IMR-90 (cell line): Measurements from ENCODE around the gene KLHL3.

Experiments used
- CEBPB ChIP-seq: IDR thresholded peaks from 2 replicates; pipeline ENCODE4 v1.6.1; 2012; ENCODE audit warnings: low read depth, low read length, improper control_type of control experiment
- CHD1 ChIP-seq: IDR thresholded peaks from 2 replicates; pipeline ENCODE4 v1.6.1; 2012; ENCODE audit warnings: low read depth, low read length, improper control_type of control experiment
- ELK1 ChIP-seq: fragments of 150-350 bp; IDR thresholded peaks from 2 replicates; pipeline ENCODE4 v1.6.1; 2016; ENCODE audit warnings: low read depth, mild to moderate bottlenecking, low read length, moderate library complexity, borderline replicate concordance
- FOS ChIP-seq: fragments of 150-350 bp; IDR thresholded peaks from 2 replicates; pipeline ENCODE4 v1.6.1; 2016; ENCODE audit warnings: low read depth, low read length
- MAZ ChIP-seq: IDR thresholded peaks from 2 replicates; pipeline ENCODE4 v1.6.1; 2012; ENCODE audit warnings: low read depth, mild to moderate bottlenecking, low read length, improper control_type of control experiment, moderate library complexity, borderline replicate concordance
- MXI1 ChIP-seq: IDR thresholded peaks from 2 replicates; pipeline ENCODE4 v1.6.1; 2012; ENCODE audit warnings: low read depth, mild to moderate bottlenecking, low read length, moderate library complexity, borderline replicate concordance
- NFE2L2 ChIP-seq: fragments of 150-350 bp; IDR thresholded peaks from 2 replicates; pipeline ENCODE4 v1.6.1; 2016; ENCODE audit warnings: low read depth, mild to moderate bottlenecking, low read length
- POLR2A ChIP-seq: IDR thresholded peaks from 2 replicates; pipeline ENCODE4 v1.6.1; 2012; ENCODE audit warnings: mild to moderate bottlenecking, low read depth, low read length
- RAD21 ChIP-seq: IDR thresholded peaks from 2 replicates; pipeline ENCODE4 v1.6.1; 2012; ENCODE audit warnings: low read length, improper control_type of control experiment
- RFX5 ChIP-seq: IDR thresholded peaks from 2 replicates; pipeline ENCODE4 v1.8.0; 2012; ENCODE audit warnings: low read depth, mild to moderate bottlenecking, low read length, moderate library complexity
- SMC3 ChIP-seq: fragments of 150-350 bp; IDR thresholded peaks from 2 replicates; pipeline ENCODE4 v1.6.1; 2016; ENCODE audit warnings: low read depth, mild to moderate bottlenecking, antibody characterized with exemption, low read length, moderate library complexity
- TF ChIP-seq, protein P1 (sequence below): conservative IDR thresholded peaks from 2 replicates; pipeline ENCODE4 v1.5.1; 2012; ENCODE audit warnings: mild to moderate bottlenecking, low read depth, low read length, improper control_type of control experiment
- TF ChIP-seq, protein P2 (sequence below): fragments of 150-350 bp; IDR thresholded peaks from 2 replicates; pipeline ENCODE4 v1.6.1; 2017; ENCODE audit warnings: mild to moderate bottlenecking, antibody characterized with exemption, low read length, low read depth

DNA sequence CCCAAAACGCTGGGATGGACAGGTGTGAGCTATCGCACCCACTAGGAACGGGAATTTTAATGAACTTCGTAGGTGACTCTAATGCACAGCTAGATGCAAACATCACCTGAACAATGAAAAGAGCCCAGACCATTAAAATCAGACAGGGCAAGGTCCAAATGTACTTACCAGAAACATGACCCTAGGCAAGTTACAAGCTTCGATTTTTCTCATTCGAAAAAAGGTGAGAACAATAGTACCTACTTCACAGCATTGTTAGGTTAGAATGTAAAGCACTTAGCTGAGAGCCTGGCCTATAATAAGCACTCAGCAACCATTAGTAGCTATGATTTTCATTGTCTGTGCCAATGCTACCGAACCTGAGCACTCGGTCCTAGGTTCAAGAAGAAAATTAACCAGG, 5.8 kb upstream of the KLHL3 start:
- TF ChIP-seq, protein P1, sequence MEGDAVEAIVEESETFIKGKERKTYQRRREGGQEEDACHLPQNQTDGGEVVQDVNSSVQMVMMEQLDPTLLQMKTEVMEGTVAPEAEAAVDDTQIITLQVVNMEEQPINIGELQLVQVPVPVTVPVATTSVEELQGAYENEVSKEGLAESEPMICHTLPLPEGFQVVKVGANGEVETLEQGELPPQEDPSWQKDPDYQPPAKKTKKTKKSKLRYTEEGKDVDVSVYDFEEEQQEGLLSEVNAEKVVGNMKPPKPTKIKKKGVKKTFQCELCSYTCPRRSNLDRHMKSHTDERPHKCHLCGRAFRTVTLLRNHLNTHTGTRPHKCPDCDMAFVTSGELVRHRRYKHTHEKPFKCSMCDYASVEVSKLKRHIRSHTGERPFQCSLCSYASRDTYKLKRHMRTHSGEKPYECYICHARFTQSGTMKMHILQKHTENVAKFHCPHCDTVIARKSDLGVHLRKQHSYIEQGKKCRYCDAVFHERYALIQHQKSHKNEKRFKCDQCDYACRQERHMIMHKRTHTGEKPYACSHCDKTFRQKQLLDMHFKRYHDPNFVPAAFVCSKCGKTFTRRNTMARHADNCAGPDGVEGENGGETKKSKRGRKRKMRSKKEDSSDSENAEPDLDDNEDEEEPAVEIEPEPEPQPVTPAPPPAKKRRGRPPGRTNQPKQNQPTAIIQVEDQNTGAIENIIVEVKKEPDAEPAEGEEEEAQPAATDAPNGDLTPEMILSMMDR: no peak
- no peak for TF ChIP-seq RAD21
- TF ChIP-seq NFE2L2: no peak
- no peak for TF ChIP-seq POLR2A
- no peak for TF ChIP-seq RFX5
- TF ChIP-seq SMC3: no peak
- no peak for TF ChIP-seq CEBPB
- TF ChIP-seq, protein P2, sequence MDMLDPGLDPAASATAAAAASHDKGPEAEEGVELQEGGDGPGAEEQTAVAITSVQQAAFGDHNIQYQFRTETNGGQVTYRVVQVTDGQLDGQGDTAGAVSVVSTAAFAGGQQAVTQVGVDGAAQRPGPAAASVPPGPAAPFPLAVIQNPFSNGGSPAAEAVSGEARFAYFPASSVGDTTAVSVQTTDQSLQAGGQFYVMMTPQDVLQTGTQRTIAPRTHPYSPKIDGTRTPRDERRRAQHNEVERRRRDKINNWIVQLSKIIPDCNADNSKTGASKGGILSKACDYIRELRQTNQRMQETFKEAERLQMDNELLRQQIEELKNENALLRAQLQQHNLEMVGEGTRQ: no peak
- TF ChIP-seq ELK1: no peak
- TF ChIP-seq MAZ: no peak
- TF ChIP-seq CHD1: no peak
- TF ChIP-seq MXI1: no peak
- TF ChIP-seq FOS: no peak
